H1 (cell line): Measurements from ENCODE around the gene CCDC183. TPM values are rescaled to one million over a fixed set of nuclear protein-coding genes. Genes with fewer than 3 reads are reported as not detected.

Source experiments
- CTCF ChIA-PET: fragments of 300-600 bp; sonication (Branson Sonifier 250); formaldehyde crosslinking; loops from one replicate; lab custom pipeline; 2021; ENCODE audit not compliant: partially characterized antibody; lab: Charles Lee
- POLR2A ChIA-PET: fragments of 300-600 bp; sonication (Branson Sonifier 250); formaldehyde crosslinking; loops from one replicate; lab custom pipeline; 2021; ENCODE audit warnings: inconsistent platforms; ENCODE audit not compliant: partially characterized antibody; lab: Charles Lee
- DNase-seq, 2 experiments: peaks; one replicate each; pipeline versions ENCODE4 v3.0.0 to v3.0.0-alpha.2; 2010 to 2022; ENCODE audit warnings: low spot score in 2 of 2, low read depth in 1 of 2, mixed read lengths in 1 of 2
- FAIRE-seq: peaks from 2 replicates; lab custom pipeline; 2011; peaks lifted over from hg19 to GRCh38; lab: Jason Lieb, UNC
- H2AFZ ChIP-seq: 2 replicates; pipeline ENCODE4 v1.8.1; 2012; ENCODE audit warnings: low read length, inconsistent platforms
- H2AK5ac ChIP-seq: 2 replicates; pipeline ENCODE4 v1.6.1; 2013; ENCODE audit warnings: low read depth, low read length
- H2BK120ac ChIP-seq: replicated peaks from 2 replicates; pipeline ENCODE3; 2013; ENCODE audit warnings: low read depth, low read length, inconsistent platforms
- H2BK12ac ChIP-seq: 2 replicates; pipeline ENCODE4 v1.6.1; 2013; ENCODE audit warnings: low read depth, low read length
- H2BK15ac ChIP-seq: 2 replicates; pipeline ENCODE4 v1.6.1; 2013; ENCODE audit warnings: low read length
- H2BK20ac ChIP-seq: 2 replicates; pipeline ENCODE4 v1.6.1; 2013; ENCODE audit warnings: low read length
- H2BK5ac ChIP-seq: 2 replicates; pipeline ENCODE4 v1.6.1; 2013; ENCODE audit warnings: low read depth, low read length
- H3K14ac ChIP-seq: 2 replicates; pipeline ENCODE4 v1.6.1; 2013; ENCODE audit warnings: inconsistent platforms; ENCODE audit not compliant: insufficient read length
- H3K18ac ChIP-seq: 2 replicates; pipeline ENCODE4 v1.6.1; 2013; ENCODE audit warnings: low read length; ENCODE audit errors: extremely low read depth
- H3K23ac ChIP-seq: 2 replicates; pipeline ENCODE4 v1.6.1; 2013; ENCODE audit warnings: inconsistent platforms; ENCODE audit not compliant: insufficient read length
- H3K23me2 ChIP-seq: 2 replicates; pipeline ENCODE4 v1.6.1; 2013; ENCODE audit warnings: low read depth, low read length
- H3K27ac ChIP-seq: 2 replicates; pipeline ENCODE4 v1.6.1; 2011; ENCODE audit warnings: low read depth, low read length, inconsistent platforms
- H3K27me3 ChIP-seq, 4 experiments: replicated peaks in 1 of 4; 1 replicate in 1 of 4; 2 replicates in 3 of 4; pipeline versions ENCODE4 v1.6.1 to v1.8.1; 2011 to 2013; ENCODE audit warnings: low read length in 3 of 4, mild to moderate bottlenecking in 3 of 4, inconsistent platforms in 2 of 4, mixed read lengths in 2 of 4, moderate library complexity in 1 of 4; ENCODE audit not compliant: control insufficient read depth in 3 of 4, insufficient read depth in 3 of 4; ENCODE audit errors: extremely low read depth in 1 of 4
- H3K36me3 ChIP-seq, 4 experiments: 2 replicates each; pipeline versions ENCODE4 v1.6.1 to v1.8.1; 2011 to 2013; ENCODE audit warnings: mild to moderate bottlenecking in 4 of 4, low read length in 3 of 4, moderate library complexity in 2 of 4, control low read depth in 1 of 4, inconsistent platforms in 1 of 4; ENCODE audit not compliant: insufficient read depth in 4 of 4, control insufficient read depth in 2 of 4
- H3K4ac ChIP-seq: replicated peaks from 2 replicates; pipeline ENCODE3; 2013; ENCODE audit warnings: low read length, low read depth, mixed read lengths, inconsistent platforms; ENCODE audit not compliant: insufficient read length
- H3K4me1 ChIP-seq, 4 experiments: replicated peaks in 1 of 4; 1 replicate in 1 of 4; 2 replicates in 3 of 4; pipeline versions ENCODE4 v1.6.1 to v1.8.1; 2011 to 2013; ENCODE audit warnings: low read length in 3 of 4, inconsistent platforms in 2 of 4, mixed read lengths in 1 of 4; ENCODE audit not compliant: insufficient read depth in 4 of 4, control insufficient read depth in 3 of 4
- H3K4me2 ChIP-seq, 2 experiments: 2 replicates each; pipeline versions ENCODE4 v1.6.1 to v1.8.1; 2011 to 2013; ENCODE audit warnings: low read depth in 2 of 2, low read length in 2 of 2, control low read depth in 1 of 2, inconsistent platforms in 1 of 2, mild to moderate bottlenecking in 1 of 2; ENCODE audit not compliant: insufficient read depth in 1 of 2
- H3K4me3 ChIP-seq, 4 experiments: fragments of 200-600, 300-600 bp in 1 of 4; sonication (generic), shearing (Covaris generic), sonication (Bioruptor Twin) in 1 of 4; 2 replicates each; pipeline versions ENCODE4 v1.5.1 to v1.8.1; 2011 to 2016; ENCODE audit warnings: low read length in 4 of 4, low read depth in 3 of 4, control low read depth in 2 of 4, inconsistent platforms in 2 of 4, mild to moderate bottlenecking in 2 of 4, mixed read lengths in 1 of 4, moderate library complexity in 1 of 4; ENCODE audit not compliant: insufficient read depth in 2 of 4; ENCODE audit errors: extremely low read depth in 1 of 4
- H3K56ac ChIP-seq: replicated peaks from 2 replicates; pipeline ENCODE3; 2013; ENCODE audit warnings: low read depth, mild to moderate bottlenecking, mixed read lengths, low read length, inconsistent platforms; ENCODE audit not compliant: insufficient read length
- H3K79me1 ChIP-seq: 2 replicates; pipeline ENCODE4 v1.6.1; 2013; ENCODE audit warnings: low read depth, low read length, control low read depth
- H3K79me2 ChIP-seq, 2 experiments: 2 replicates each; pipeline versions ENCODE4 v1.6.1 to v1.8.1; 2012 to 2013; ENCODE audit warnings: low read length in 2 of 2, mild to moderate bottlenecking in 2 of 2, inconsistent platforms in 1 of 2; ENCODE audit not compliant: insufficient read depth in 2 of 2, control insufficient read depth in 1 of 2
- H3K9ac ChIP-seq, 4 experiments: replicated peaks in 1 of 4; 1 replicate in 1 of 4; 2 replicates in 3 of 4; pipeline versions ENCODE4 v1.6.1 to v1.8.1; 2011 to 2013; ENCODE audit warnings: low read depth in 3 of 4, low read length in 3 of 4, control low read depth in 2 of 4, mild to moderate bottlenecking in 2 of 4, moderate library complexity in 2 of 4, inconsistent platforms in 1 of 4; ENCODE audit errors: extremely low read depth in 1 of 4
- H3K9me3 ChIP-seq, 2 experiments: 2 replicates each; pipeline versions ENCODE4 v1.6.1 to v1.8.1; 2012 to 2013; ENCODE audit warnings: mild to moderate bottlenecking in 2 of 2, moderate library complexity in 2 of 2, control low read depth in 1 of 2, inconsistent platforms in 1 of 2, low read depth in 1 of 2, low read length in 1 of 2, mixed read lengths in 1 of 2; ENCODE audit not compliant: insufficient read depth in 2 of 2
- H4K20me1 ChIP-seq, 2 experiments: replicated peaks in 1 of 2; 2 replicates each; pipeline versions ENCODE3 to v1.8.1; 2011 to 2013; ENCODE audit warnings: inconsistent platforms in 2 of 2, low read length in 2 of 2, mild to moderate bottlenecking in 1 of 2; ENCODE audit not compliant: insufficient read depth in 2 of 2, control insufficient read depth in 1 of 2
- H4K5ac ChIP-seq: 2 replicates; pipeline ENCODE4 v1.6.1; 2013; ENCODE audit warnings: low read length, low read depth, mixed read lengths, inconsistent platforms; ENCODE audit not compliant: insufficient read length
- H4K8ac ChIP-seq: 2 replicates; pipeline ENCODE4 v1.8.0; 2013; ENCODE audit warnings: mild to moderate bottlenecking, moderate library complexity, low read length, inconsistent platforms; ENCODE audit not compliant: insufficient read depth; ENCODE audit errors: extremely low read depth
- H4K91ac ChIP-seq: replicated peaks from 2 replicates; pipeline ENCODE3; 2013; ENCODE audit warnings: low read length, mixed read lengths, inconsistent platforms; ENCODE audit not compliant: insufficient read length
- BRCA1 ChIP-seq: IDR thresholded peaks from 2 replicates; pipeline ENCODE4 v1.6.1; 2012; ENCODE audit warnings: low read depth, low read length, improper control_type of control experiment
- CBX5 ChIP-seq: fragments of 300-800, 300-1000 bp; sonication (generic); IDR thresholded peaks from 2 replicates; pipeline ENCODE4 v1.7.1; 2016; ENCODE audit warnings: antibody characterized with exemption, low read length, low read depth
- CTBP2 ChIP-seq: IDR thresholded peaks from 2 replicates; pipeline ENCODE4 v1.7.0; 2011; ENCODE audit warnings: borderline replicate concordance, mild to moderate bottlenecking, moderate library complexity, mixed read lengths, low read length; ENCODE audit not compliant: insufficient read depth, insufficient read length
- EGR1 ChIP-seq: IDR thresholded peaks from 2 replicates; pipeline ENCODE4 v1.6.1; 2011; ENCODE audit warnings: low read depth, low read length, borderline replicate concordance
- GABPA ChIP-seq: IDR thresholded peaks from 2 replicates; pipeline ENCODE4 v1.6.1; 2011; ENCODE audit warnings: mild to moderate bottlenecking, low read length, moderate library complexity, borderline replicate concordance; ENCODE audit not compliant: insufficient read depth
- HDAC2 ChIP-seq, 2 experiments: fragments of 300-600 bp in 1 of 2; sonication (generic) in 1 of 2; IDR thresholded peaks; 2 replicates each; pipeline ENCODE4 v1.6.1; 2011 to 2012; ENCODE audit warnings: low read depth in 2 of 2, low read length in 2 of 2, mild to moderate bottlenecking in 2 of 2, moderate library complexity in 2 of 2, borderline replicate concordance in 1 of 2, inconsistent platforms in 1 of 2
- MAFK ChIP-seq: IDR thresholded peaks from 2 replicates; pipeline ENCODE4 v1.6.1; 2012; ENCODE audit warnings: low read depth, mild to moderate bottlenecking, improper control_type of control experiment, low read length
- NRF1 ChIP-seq: IDR thresholded peaks from 2 replicates; pipeline ENCODE4 v1.6.1; 2011; ENCODE audit warnings: mild to moderate bottlenecking, low read depth, low read length, improper control_type of control experiment
- POLR2A ChIP-seq, 2 experiments: IDR thresholded peaks; 1 replicate in 1 of 2; 2 replicates in 1 of 2; pipeline ENCODE4 v1.6.1; 2011; ENCODE audit warnings: low read depth in 2 of 2, low read length in 2 of 2, mild to moderate bottlenecking in 2 of 2; ENCODE audit errors: control extremely low read depth in 1 of 2
- RAD21 ChIP-seq, 2 experiments: IDR thresholded peaks in 1 of 2; conservative IDR thresholded peaks in 1 of 2; 2 replicates each; pipeline ENCODE4 v1.6.1; 2011; ENCODE audit warnings: low read depth in 2 of 2, low read length in 2 of 2, improper control_type of control experiment in 1 of 2, inconsistent platforms in 1 of 2, mild to moderate bottlenecking in 1 of 2, moderate library complexity in 1 of 2
- SP4 ChIP-seq: IDR thresholded peaks from 2 replicates; pipeline ENCODE4 v1.6.1; 2012; ENCODE audit warnings: low read length, inconsistent platforms
- TAF1 ChIP-seq: IDR thresholded peaks from 2 replicates; pipeline ENCODE4 v1.6.1; 2011; ENCODE audit warnings: mild to moderate bottlenecking, low read depth, low read length
- TBP ChIP-seq: IDR thresholded peaks from 2 replicates; pipeline ENCODE4 v1.6.1; 2011; ENCODE audit warnings: low read depth, low read length, improper control_type of control experiment
- ZNF274 ChIP-seq: IDR thresholded peaks from 2 replicates; pipeline ENCODE4 v1.7.0; 2012; ENCODE audit warnings: low read length, borderline replicate concordance; ENCODE audit errors: extremely low read depth
- WGBS, 2 experiments: shearing (Covaris generic) in 1 of 2; methylation state at CpG; one replicate each; pipeline versions ENCODE4 v1.1.6 to v1.1.7; 2013 to 2015; ENCODE audit warnings: low lambda C conversion rate in 2 of 2, mixed read lengths in 2 of 2, inconsistent platforms in 1 of 2, low coverage in 1 of 2, missing lambda C conversion rate in 1 of 2; ENCODE audit not compliant: insufficient replicate concordance in 2 of 2, insufficient coverage in 1 of 2, insufficient read length in 1 of 2; ENCODE audit errors: extremely low coverage in 1 of 2, missing lambda C conversion rate in 1 of 2; 5-methylcytosine and 5-hydroxymethylcytosine counted together
- polyA plus RNA-seq, 7 experiments: library from polyadenylated mRNA; depleted of rRNA in 3 of 7; stranded (reverse) in 5 of 7; unstranded in 2 of 7; fragments of >200 nt in 5 of 7; fragments of 200-250 nt in 2 of 7; gene quantifications; 1 replicate in 5 of 7; 2 replicates in 1 of 7; 4 replicates in 1 of 7; pipeline versions ENCODE4 v1.2.1 to v1.2.3, GENCODE V29; 2011 to 2013; ENCODE audit warnings: missing spikeins in 2 of 7, mixed read lengths in 2 of 7
- total RNA-seq: library from RNA; stranded (reverse); fragmentation: NEBNext Ultra II Directional; extraction: Animal tissue kit (Norgen Biotek cat#: 25700); gene quantifications from 2 replicates; pipeline ENCODE4 v1.2.1, GENCODE V29; 2021

Gene CCDC183
- total and polyA plus RNA-seq, 2 of the 8 experiments (the other 6 are each of a cell fraction or from before 2014, with no cell fraction given) = 0.51 to 1.6 TPM

DNA sequence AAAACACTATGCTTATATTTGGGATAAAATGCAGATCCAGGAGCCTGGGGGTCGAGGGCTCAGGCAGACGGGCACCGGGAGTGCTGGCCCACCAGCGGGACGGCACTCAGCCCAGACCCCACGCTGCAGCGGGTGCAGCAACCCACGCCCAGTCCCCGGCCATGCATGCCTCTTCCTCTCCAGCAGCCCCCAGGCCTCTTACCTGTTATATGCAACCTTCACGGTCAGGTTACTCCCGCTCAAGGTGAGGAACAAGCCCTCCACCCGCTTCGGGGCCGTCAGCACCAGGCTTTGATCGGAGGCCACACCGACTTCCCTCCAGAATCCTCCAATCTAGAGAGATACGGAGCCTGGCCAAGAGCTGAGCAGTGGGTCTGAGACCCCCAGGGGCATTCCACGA lies 39.3 kb upstream of the CCDC183 start:
- no peak overlapping the region for H3K23ac ChIP-seq
- CTCF ChIA-PET = interaction anchor here (0.9 to 3.5 kb wide), 5 partner anchors 8 to 311 kb away, joined by 3 to 42 read pairs (median 9); partner anchors contain the start of genes LCN10 and LCN6
- peaks cover 0 to 4% (median 0%) of the 10 kb centered on the region in 4 experiments; a peak in 1 of 7 replicates for H3K4me1 ChIP-seq
- H3K4ac ChIP-seq = no peak overlapping the region
- H2BK15ac ChIP-seq = no peak overlapping the region
- no peaks in the 10 kb centered on the region for H3K23me2 ChIP-seq
- H2AFZ ChIP-seq = no peak overlapping the region
- no peak overlapping the region for H4K5ac ChIP-seq
- no peak overlapping the region for H3K4me3 ChIP-seq
- DNase-seq (no peak), FAIRE-seq (no peak)
- H2BK120ac ChIP-seq = no peak overlapping the region
- no peak overlapping the region for H2BK20ac ChIP-seq
- no peak overlapping the region for H3K27ac ChIP-seq
- POLR2A ChIA-PET = interaction anchor here (1.9 to 3.0 kb wide), 2 partner anchors 27 to 29 kb away, joined by 8 to 26 read pairs; no protein-coding TSS in a partner anchor
- H4K91ac ChIP-seq = no peak overlapping the region
- no peak overlapping the region for H3K14ac ChIP-seq
- H3K27me3 ChIP-seq = no peaks in the 10 kb centered on the region
- no peak overlapping the region for H2BK5ac ChIP-seq
- H3K9ac ChIP-seq = no peak overlapping the region
- H3K9me3 ChIP-seq = peaks cover 2 to 8% of the 10 kb centered on the region in 2 experiments; a peak in 1 of 4 replicates
- H2AK5ac ChIP-seq = no peak overlapping the region
- H4K8ac ChIP-seq = no peak overlapping the region
- H3K18ac ChIP-seq = no peak overlapping the region
- no peak overlapping the region for H2BK12ac ChIP-seq
- no peaks in the 10 kb centered on the region for H3K79me2 ChIP-seq
- WGBS, 2 experiments = 88% methylated on average over 18 of the region's 18 CpGs; no CpG with 5 or more reads in 1 of the 2 experiments
- H3K4me2 ChIP-seq = no peak overlapping the region
- H3K79me1 ChIP-seq = no peaks in the 10 kb centered on the region
- H3K56ac ChIP-seq = no peak overlapping the region
- H4K20me1 ChIP-seq = no peaks in the 10 kb centered on the region
- no peaks in the 10 kb centered on the region for H3K36me3 ChIP-seq
- TF ChIP-seq RAD21 (IDR thresholded peaks at IDR 0.05 in 1 of 2, conservative IDR thresholded peaks at IDR 0.05 in 1 of 2; ENCODE audit: low read depth in 2 of 2, low read length in 2 of 2) = no peak
- no peak for TF ChIP-seq MAFK
- TF ChIP-seq GABPA = no peak
- no peak for TF ChIP-seq CTBP2
- no peak for TF ChIP-seq POLR2A (IDR thresholded peaks at IDR 0.05; ENCODE audit: control extremely low read depth in 1 of 2, low read depth in 2 of 2, low read length in 2 of 2)
- no peak for TF ChIP-seq BRCA1
- TF ChIP-seq EGR1 = no peak
- no peak for TF ChIP-seq TAF1
- no peak for TF ChIP-seq TBP
- TF ChIP-seq CBX5 = no peak
- no peak for TF ChIP-seq NRF1
- TF ChIP-seq HDAC2 (IDR thresholded peaks at IDR 0.05; ENCODE audit: borderline replicate concordance in 1 of 2, low read depth in 2 of 2, low read length in 2 of 2) = no peak
- TF ChIP-seq SP4 = no peak
- TF ChIP-seq ZNF274 = no peak
